ENCODE data around the gene TENT5C. TPM values are rescaled to one million over a fixed set of nuclear protein-coding genes. Genes with fewer than 3 reads are reported as not detected.

The TENT5C gene
- total and polyA plus RNA-seq, 10 of the 15 experiments (the other 5 are each of a cell fraction or from before 2014, with no cell fraction given): 0.19 to 2.4 (median 0.78) TPM

DNA sequence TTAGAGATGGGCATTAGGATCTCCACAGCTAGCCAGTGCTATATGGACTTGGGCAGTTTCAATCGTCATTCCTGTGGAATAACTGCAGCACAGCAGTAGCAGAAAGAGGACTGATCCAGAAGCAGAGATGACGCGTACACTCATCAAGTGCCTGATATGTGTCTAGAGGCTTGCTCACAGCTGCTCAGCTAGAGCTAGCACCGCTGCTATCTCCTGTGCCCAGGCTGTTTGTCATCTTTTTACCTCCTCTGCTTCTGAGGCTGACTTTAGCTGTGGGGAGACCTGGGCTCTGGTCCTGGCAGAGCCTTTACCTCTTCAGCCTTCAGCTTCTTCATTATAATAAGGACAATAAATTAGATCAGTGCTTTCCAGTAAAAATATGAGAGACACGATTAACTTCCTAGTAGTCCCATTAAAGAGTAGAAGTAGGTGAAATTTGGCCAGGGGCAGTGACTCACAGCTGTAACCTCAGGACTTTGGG, 5.3 kb downstream of the TENT5C start:
- no peaks in the 10 kb centered on the region for H3K9me3 ChIP-seq (replicated peaks; ENCODE audit: control insufficient read depth, insufficient read depth, low read length)
- BruUV-seq (replicated peaks): no TSS peak
- peaks cover 4 to 6% of the 10 kb centered on the region in 2 experiments; a peak in 2 of 4 replicates for H3K27me3 ChIP-seq (replicated peaks in 1 of 2; ENCODE audit: control insufficient read depth in 2 of 2, insufficient read depth in 2 of 2, low read length in 1 of 2)
- intact Hi-C loops (cut with micrococcal nuclease; ENCODE audit: unreplicated experiment): no loop called here
- SMC1A ChIA-PET (ENCODE audit: uncharacterized antibody, unreplicated experiment): no interaction called here
- CTCF ChIA-PET: interaction anchor here (1.2 kb wide), 1 partner anchor 14 kb away, joined by 4 read pairs; no protein-coding TSS in a partner anchor
- POLR2A ChIA-PET: interaction anchor here (0.7 kb wide), 1 partner anchor 318 kb away, joined by 3 read pairs; the partner anchor contains the start of genes GDAP2 and WDR3
- H3K4me2 ChIP-seq (ENCODE audit: control insufficient read depth, insufficient read depth): no peak overlapping the region
- 63% methylated on average over 5 of the region's 5 CpGs for WGBS (ENCODE audit: insufficient coverage, insufficient replicate concordance, low lambda C conversion rate, missing lambda C conversion rate)
- RAD21 ChIA-PET (ENCODE audit: unreplicated experiment): no interaction called here
- H3K27ac ChIP-seq (ENCODE audit: control insufficient read depth, insufficient read depth): no peak overlapping the region
- ATAC-seq (no peak), FAIRE-seq (no peak), DNase-seq (ENCODE audit: low read depth, low spot score) (no peak)
- TF ChIP-seq TCF7 (IDR thresholded peaks at IDR 0.05; ENCODE audit: borderline replicate concordance) (no peak), SIX5 (IDR thresholded peaks at IDR 0.05; ENCODE audit: low read depth, low read length, severe bottlenecking) (no peak), E2F4 (IDR thresholded peaks at IDR 0.05; ENCODE audit: low read depth, low read length) (no peak), NR2C1 (IDR thresholded peaks at IDR 0.05) (no peak), KDM1A (IDR thresholded peaks at IDR 0.05; ENCODE audit: borderline replicate concordance) (no peak), BCL3 (IDR thresholded peaks at IDR 0.05; ENCODE audit: borderline replicate concordance, insufficient read depth, low read depth, low read length, poor library complexity, severe bottlenecking) (no peak), TBL1XR1 (IDR thresholded peaks at IDR 0.05; ENCODE audit: low read depth, low read length) (no peak), EGR1 (IDR thresholded peaks at IDR 0.05; ENCODE audit: borderline replicate concordance in 1 of 2, low read depth in 2 of 2, low read length in 2 of 2) (no peak), KLF5 (IDR thresholded peaks at IDR 0.05; ENCODE audit: partially characterized antibody) (no peak)
- TF ChIP-seq, protein P1, sequence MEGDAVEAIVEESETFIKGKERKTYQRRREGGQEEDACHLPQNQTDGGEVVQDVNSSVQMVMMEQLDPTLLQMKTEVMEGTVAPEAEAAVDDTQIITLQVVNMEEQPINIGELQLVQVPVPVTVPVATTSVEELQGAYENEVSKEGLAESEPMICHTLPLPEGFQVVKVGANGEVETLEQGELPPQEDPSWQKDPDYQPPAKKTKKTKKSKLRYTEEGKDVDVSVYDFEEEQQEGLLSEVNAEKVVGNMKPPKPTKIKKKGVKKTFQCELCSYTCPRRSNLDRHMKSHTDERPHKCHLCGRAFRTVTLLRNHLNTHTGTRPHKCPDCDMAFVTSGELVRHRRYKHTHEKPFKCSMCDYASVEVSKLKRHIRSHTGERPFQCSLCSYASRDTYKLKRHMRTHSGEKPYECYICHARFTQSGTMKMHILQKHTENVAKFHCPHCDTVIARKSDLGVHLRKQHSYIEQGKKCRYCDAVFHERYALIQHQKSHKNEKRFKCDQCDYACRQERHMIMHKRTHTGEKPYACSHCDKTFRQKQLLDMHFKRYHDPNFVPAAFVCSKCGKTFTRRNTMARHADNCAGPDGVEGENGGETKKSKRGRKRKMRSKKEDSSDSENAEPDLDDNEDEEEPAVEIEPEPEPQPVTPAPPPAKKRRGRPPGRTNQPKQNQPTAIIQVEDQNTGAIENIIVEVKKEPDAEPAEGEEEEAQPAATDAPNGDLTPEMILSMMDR (IDR thresholded peaks at IDR 0.05 in 2 of 3, conservative IDR thresholded peaks at IDR 0.05 in 1 of 3; ENCODE audit: control insufficient read depth in 2 of 3, extremely low read depth in 1 of 3, insufficient read depth in 1 of 3, low read depth in 3 of 3, low read length in 3 of 3): no peak
- TF ChIP-seq, protein P2, sequence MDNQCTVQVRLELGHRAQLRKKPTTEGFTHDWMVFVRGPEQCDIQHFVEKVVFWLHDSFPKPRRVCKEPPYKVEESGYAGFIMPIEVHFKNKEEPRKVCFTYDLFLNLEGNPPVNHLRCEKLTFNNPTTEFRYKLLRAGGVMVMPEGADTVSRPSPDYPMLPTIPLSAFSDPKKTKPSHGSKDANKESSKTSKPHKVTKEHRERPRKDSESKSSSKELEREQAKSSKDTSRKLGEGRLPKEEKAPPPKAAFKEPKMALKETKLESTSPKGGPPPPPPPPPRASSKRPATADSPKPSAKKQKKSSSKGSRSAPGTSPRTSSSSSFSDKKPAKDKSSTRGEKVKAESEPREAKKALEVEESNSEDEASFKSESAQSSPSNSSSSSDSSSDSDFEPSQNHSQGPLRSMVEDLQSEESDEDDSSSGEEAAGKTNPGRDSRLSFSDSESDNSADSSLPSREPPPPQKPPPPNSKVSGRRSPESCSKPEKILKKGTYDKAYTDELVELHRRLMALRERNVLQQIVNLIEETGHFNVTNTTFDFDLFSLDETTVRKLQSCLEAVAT (IDR thresholded peaks at IDR 0.05): no peak
- no peaks in the 10 kb centered on the region for H4K20me1 ChIP-seq (ENCODE audit: control insufficient read depth, insufficient read depth)
- H3K36me3 ChIP-seq (ENCODE audit: control insufficient read depth in 2 of 2, insufficient read depth in 2 of 2, low read length in 1 of 2): no peaks in the 10 kb centered on the region
- H3K4me3 ChIP-seq: no peak overlapping the region
- peaks cover 8% of the 10 kb centered on the region for H3K4me1 ChIP-seq (ENCODE audit: control insufficient read depth, insufficient read depth, low read length)
- H3K79me2 ChIP-seq (ENCODE audit: control insufficient read depth, insufficient read depth, low read length): no peaks in the 10 kb centered on the region
- in situ Hi-C loops (cut with MboI): no loop called here
- H2AFZ ChIP-seq (ENCODE audit: control insufficient read depth, low read depth, low read length): no peak overlapping the region
- H3K9ac ChIP-seq (ENCODE audit: control insufficient read depth, insufficient read depth, low read length): no peak overlapping the region

Data from GM12878 (cell line).